Activated naive CD8-positive, alpha-beta T cell treated with anti-CD3 and anti-CD28 coated beads, Interleukin-2, amount 50 U/mL, for 24 hours (primary cell): ENCODE results near the gene PRR14.
"Not testable (repeated sequence)": the region's sequence is repeated elsewhere in the genome, so short reads cannot be mapped to it uniquely, and the experiment has no call there.

Source experiments
- ATAC-seq: fragments of 150-1000 bp; cut with Tn5 transposase; one replicate; pipeline ENCODE4 v1.10.0; 2021
- DNase-seq: peaks from one replicate; pipeline ENCODE4 v3.0.0; 2021
- H3K27ac Mint-ChIP-seq: one replicate; pipeline ENCODE4 v1.8.0; 2021; ENCODE audit warnings: mild to moderate bottlenecking, mixed read lengths
- H3K27me3 Mint-ChIP-seq: one replicate; pipeline ENCODE4 v1.8.0; 2021; ENCODE audit warnings: mixed read lengths
- H3K36me3 Mint-ChIP-seq: one replicate; pipeline ENCODE4 v1.8.0; 2021; ENCODE audit warnings: low read depth, mixed read lengths
- H3K4me1 Mint-ChIP-seq: one replicate; pipeline ENCODE4 v1.8.0; 2021; ENCODE audit warnings: mixed read lengths
- H3K4me3 Mint-ChIP-seq: one replicate; pipeline ENCODE4 v1.8.0; 2021; ENCODE audit warnings: mild to moderate bottlenecking, moderate library complexity, mixed read lengths
- H3K9me3 Mint-ChIP-seq: one replicate; pipeline ENCODE4 v1.8.0; 2021; ENCODE audit warnings: mixed read lengths

PRR14 gene

GRCh38 chr16:30700971-30701370, 50.2 kb downstream of the PRR14 start:
- Mint-ChIP-seq H3K36me3 (peaks cover 42% of the 10 kb centered on the region), H3K27me3 (peaks cover 3% of the 10 kb centered on the region), H3K4me3 (peak overlapping the region; percentile 56), H3K4me1 (peaks cover 27% of the 10 kb centered on the region), H3K9me3 (no peaks in the 10 kb centered on the region), H3K27ac (no peak overlapping the region)
- ATAC-seq, result no peak
- no peak for DNase-seq

GRCh38 chr16:30703071-30703470, 52.3 kb downstream of the PRR14 start:
- H3K36me3 Mint-ChIP-seq, result peaks cover 62% of the 10 kb centered on the region
- H3K4me1 Mint-ChIP-seq, result peaks cover 17% of the 10 kb centered on the region
- ATAC-seq, H3K4me3 Mint-ChIP-seq, DNase-seq, H3K9me3 Mint-ChIP-seq, H3K27me3 Mint-ChIP-seq: not testable (repeated sequence)
- H3K27ac Mint-ChIP-seq, result peak overlapping the region; percentile 49

GRCh38 chr16:30703971-30704370, 53.2 kb downstream of the PRR14 start:
- no peak for ATAC-seq
- Mint-ChIP-seq H3K9me3 (no peaks in the 10 kb centered on the region), H3K27ac (no peak overlapping the region), H3K27me3 (no peaks in the 10 kb centered on the region), H3K4me1 (peaks cover 16% of the 10 kb centered on the region), H3K4me3 (no peak overlapping the region), H3K36me3 (peaks cover 65% of the 10 kb centered on the region)
- no peak for DNase-seq
